H1 (cell line): Measurements from ENCODE around the gene MARK4. TPM values are rescaled to one million over a fixed set of nuclear protein-coding genes. Genes with fewer than 3 reads are reported as not detected.

Experiments used
- CTCF ChIA-PET: fragments of 300-600 bp; sonication (Branson Sonifier 250); formaldehyde crosslinking; loops from one replicate; lab custom pipeline; 2021; ENCODE audit not compliant: partially characterized antibody; lab: Charles Lee
- POLR2A ChIA-PET: fragments of 300-600 bp; sonication (Branson Sonifier 250); formaldehyde crosslinking; loops from one replicate; lab custom pipeline; 2021; ENCODE audit warnings: inconsistent platforms; ENCODE audit not compliant: partially characterized antibody; lab: Charles Lee
- DNase-seq, 2 experiments: peaks; one replicate each; pipeline versions ENCODE4 v3.0.0 to v3.0.0-alpha.2; 2010 to 2022; ENCODE audit warnings: low spot score in 2 of 2, low read depth in 1 of 2, mixed read lengths in 1 of 2
- FAIRE-seq: peaks from 2 replicates; lab custom pipeline; 2011; peaks lifted over from hg19 to GRCh38; lab: Jason Lieb, UNC
- H2AFZ ChIP-seq: 2 replicates; pipeline ENCODE4 v1.8.1; 2012; ENCODE audit warnings: low read length, inconsistent platforms
- H2AK5ac ChIP-seq: 2 replicates; pipeline ENCODE4 v1.6.1; 2013; ENCODE audit warnings: low read depth, low read length
- H2BK120ac ChIP-seq: replicated peaks from 2 replicates; pipeline ENCODE3; 2013; ENCODE audit warnings: low read depth, low read length, inconsistent platforms
- H2BK12ac ChIP-seq: 2 replicates; pipeline ENCODE4 v1.6.1; 2013; ENCODE audit warnings: low read depth, low read length
- H2BK15ac ChIP-seq: 2 replicates; pipeline ENCODE4 v1.6.1; 2013; ENCODE audit warnings: low read length
- H2BK20ac ChIP-seq: 2 replicates; pipeline ENCODE4 v1.6.1; 2013; ENCODE audit warnings: low read length
- H2BK5ac ChIP-seq: 2 replicates; pipeline ENCODE4 v1.6.1; 2013; ENCODE audit warnings: low read depth, low read length
- H3K14ac ChIP-seq: 2 replicates; pipeline ENCODE4 v1.6.1; 2013; ENCODE audit warnings: inconsistent platforms; ENCODE audit not compliant: insufficient read length
- H3K18ac ChIP-seq: 2 replicates; pipeline ENCODE4 v1.6.1; 2013; ENCODE audit warnings: low read length; ENCODE audit errors: extremely low read depth
- H3K23ac ChIP-seq: 2 replicates; pipeline ENCODE4 v1.6.1; 2013; ENCODE audit warnings: inconsistent platforms; ENCODE audit not compliant: insufficient read length
- H3K23me2 ChIP-seq: 2 replicates; pipeline ENCODE4 v1.6.1; 2013; ENCODE audit warnings: low read depth, low read length
- H3K27ac ChIP-seq: 2 replicates; pipeline ENCODE4 v1.6.1; 2011; ENCODE audit warnings: low read depth, low read length, inconsistent platforms
- H3K27me3 ChIP-seq, 4 experiments: replicated peaks in 1 of 4; 1 replicate in 1 of 4; 2 replicates in 3 of 4; pipeline versions ENCODE4 v1.6.1 to v1.8.1; 2011 to 2013; ENCODE audit warnings: low read length in 3 of 4, mild to moderate bottlenecking in 3 of 4, inconsistent platforms in 2 of 4, mixed read lengths in 2 of 4, moderate library complexity in 1 of 4; ENCODE audit not compliant: control insufficient read depth in 3 of 4, insufficient read depth in 3 of 4; ENCODE audit errors: extremely low read depth in 1 of 4
- H3K36me3 ChIP-seq, 4 experiments: 2 replicates each; pipeline versions ENCODE4 v1.6.1 to v1.8.1; 2011 to 2013; ENCODE audit warnings: mild to moderate bottlenecking in 4 of 4, low read length in 3 of 4, moderate library complexity in 2 of 4, control low read depth in 1 of 4, inconsistent platforms in 1 of 4; ENCODE audit not compliant: insufficient read depth in 4 of 4, control insufficient read depth in 2 of 4
- H3K4ac ChIP-seq: replicated peaks from 2 replicates; pipeline ENCODE3; 2013; ENCODE audit warnings: low read length, low read depth, mixed read lengths, inconsistent platforms; ENCODE audit not compliant: insufficient read length
- H3K4me1 ChIP-seq, 4 experiments: replicated peaks in 1 of 4; 1 replicate in 1 of 4; 2 replicates in 3 of 4; pipeline versions ENCODE4 v1.6.1 to v1.8.1; 2011 to 2013; ENCODE audit warnings: low read length in 3 of 4, inconsistent platforms in 2 of 4, mixed read lengths in 1 of 4; ENCODE audit not compliant: insufficient read depth in 4 of 4, control insufficient read depth in 3 of 4
- H3K4me2 ChIP-seq, 2 experiments: 2 replicates each; pipeline versions ENCODE4 v1.6.1 to v1.8.1; 2011 to 2013; ENCODE audit warnings: low read depth in 2 of 2, low read length in 2 of 2, control low read depth in 1 of 2, inconsistent platforms in 1 of 2, mild to moderate bottlenecking in 1 of 2; ENCODE audit not compliant: insufficient read depth in 1 of 2
- H3K4me3 ChIP-seq, 4 experiments: fragments of 200-600, 300-600 bp in 1 of 4; sonication (generic), shearing (Covaris generic), sonication (Bioruptor Twin) in 1 of 4; 2 replicates each; pipeline versions ENCODE4 v1.5.1 to v1.8.1; 2011 to 2016; ENCODE audit warnings: low read length in 4 of 4, low read depth in 3 of 4, control low read depth in 2 of 4, inconsistent platforms in 2 of 4, mild to moderate bottlenecking in 2 of 4, mixed read lengths in 1 of 4, moderate library complexity in 1 of 4; ENCODE audit not compliant: insufficient read depth in 2 of 4; ENCODE audit errors: extremely low read depth in 1 of 4
- H3K56ac ChIP-seq: replicated peaks from 2 replicates; pipeline ENCODE3; 2013; ENCODE audit warnings: low read depth, mild to moderate bottlenecking, mixed read lengths, low read length, inconsistent platforms; ENCODE audit not compliant: insufficient read length
- H3K79me1 ChIP-seq: 2 replicates; pipeline ENCODE4 v1.6.1; 2013; ENCODE audit warnings: low read depth, low read length, control low read depth
- H3K79me2 ChIP-seq, 2 experiments: 2 replicates each; pipeline versions ENCODE4 v1.6.1 to v1.8.1; 2012 to 2013; ENCODE audit warnings: low read length in 2 of 2, mild to moderate bottlenecking in 2 of 2, inconsistent platforms in 1 of 2; ENCODE audit not compliant: insufficient read depth in 2 of 2, control insufficient read depth in 1 of 2
- H3K9ac ChIP-seq, 4 experiments: replicated peaks in 1 of 4; 1 replicate in 1 of 4; 2 replicates in 3 of 4; pipeline versions ENCODE4 v1.6.1 to v1.8.1; 2011 to 2013; ENCODE audit warnings: low read depth in 3 of 4, low read length in 3 of 4, control low read depth in 2 of 4, mild to moderate bottlenecking in 2 of 4, moderate library complexity in 2 of 4, inconsistent platforms in 1 of 4; ENCODE audit errors: extremely low read depth in 1 of 4
- H3K9me3 ChIP-seq, 2 experiments: 2 replicates each; pipeline versions ENCODE4 v1.6.1 to v1.8.1; 2012 to 2013; ENCODE audit warnings: mild to moderate bottlenecking in 2 of 2, moderate library complexity in 2 of 2, control low read depth in 1 of 2, inconsistent platforms in 1 of 2, low read depth in 1 of 2, low read length in 1 of 2, mixed read lengths in 1 of 2; ENCODE audit not compliant: insufficient read depth in 2 of 2
- H4K20me1 ChIP-seq, 2 experiments: replicated peaks in 1 of 2; 2 replicates each; pipeline versions ENCODE3 to v1.8.1; 2011 to 2013; ENCODE audit warnings: inconsistent platforms in 2 of 2, low read length in 2 of 2, mild to moderate bottlenecking in 1 of 2; ENCODE audit not compliant: insufficient read depth in 2 of 2, control insufficient read depth in 1 of 2
- H4K5ac ChIP-seq: 2 replicates; pipeline ENCODE4 v1.6.1; 2013; ENCODE audit warnings: low read length, low read depth, mixed read lengths, inconsistent platforms; ENCODE audit not compliant: insufficient read length
- H4K8ac ChIP-seq: 2 replicates; pipeline ENCODE4 v1.8.0; 2013; ENCODE audit warnings: mild to moderate bottlenecking, moderate library complexity, low read length, inconsistent platforms; ENCODE audit not compliant: insufficient read depth; ENCODE audit errors: extremely low read depth
- H4K91ac ChIP-seq: replicated peaks from 2 replicates; pipeline ENCODE3; 2013; ENCODE audit warnings: low read length, mixed read lengths, inconsistent platforms; ENCODE audit not compliant: insufficient read length
- CBX8 ChIP-seq: fragments of 300-800, 300-1000 bp; sonication (generic); IDR thresholded peaks from 2 replicates; pipeline ENCODE4 v1.7.1; 2016; ENCODE audit warnings: low read depth, low read length, borderline replicate concordance
- YY1 ChIP-seq: IDR thresholded peaks from 2 replicates; pipeline ENCODE4 v1.6.1; 2011; ENCODE audit warnings: low read depth, mild to moderate bottlenecking, low read length
- WGBS, 2 experiments: shearing (Covaris generic) in 1 of 2; methylation state at CpG; one replicate each; pipeline versions ENCODE4 v1.1.6 to v1.1.7; 2013 to 2015; ENCODE audit warnings: low lambda C conversion rate in 2 of 2, mixed read lengths in 2 of 2, inconsistent platforms in 1 of 2, low coverage in 1 of 2, missing lambda C conversion rate in 1 of 2; ENCODE audit not compliant: insufficient replicate concordance in 2 of 2, insufficient coverage in 1 of 2, insufficient read length in 1 of 2; ENCODE audit errors: extremely low coverage in 1 of 2, missing lambda C conversion rate in 1 of 2; 5-methylcytosine and 5-hydroxymethylcytosine counted together
- polyA plus RNA-seq, 7 experiments: library from polyadenylated mRNA; depleted of rRNA in 3 of 7; stranded (reverse) in 5 of 7; unstranded in 2 of 7; fragments of >200 nt in 5 of 7; fragments of 200-250 nt in 2 of 7; gene quantifications; 1 replicate in 5 of 7; 2 replicates in 1 of 7; 4 replicates in 1 of 7; pipeline versions ENCODE4 v1.2.1 to v1.2.3, GENCODE V29; 2011 to 2013; ENCODE audit warnings: missing spikeins in 2 of 7, mixed read lengths in 2 of 7
- total RNA-seq: library from RNA; stranded (reverse); fragmentation: NEBNext Ultra II Directional; extraction: Animal tissue kit (Norgen Biotek cat#: 25700); gene quantifications from 2 replicates; pipeline ENCODE4 v1.2.1, GENCODE V29; 2021

MARK4 gene
- total and polyA plus RNA-seq, 2 of the 8 experiments (the other 6 are each of a cell fraction or from before 2014, with no cell fraction given), result 12.3 to 49.8 TPM

DNA sequence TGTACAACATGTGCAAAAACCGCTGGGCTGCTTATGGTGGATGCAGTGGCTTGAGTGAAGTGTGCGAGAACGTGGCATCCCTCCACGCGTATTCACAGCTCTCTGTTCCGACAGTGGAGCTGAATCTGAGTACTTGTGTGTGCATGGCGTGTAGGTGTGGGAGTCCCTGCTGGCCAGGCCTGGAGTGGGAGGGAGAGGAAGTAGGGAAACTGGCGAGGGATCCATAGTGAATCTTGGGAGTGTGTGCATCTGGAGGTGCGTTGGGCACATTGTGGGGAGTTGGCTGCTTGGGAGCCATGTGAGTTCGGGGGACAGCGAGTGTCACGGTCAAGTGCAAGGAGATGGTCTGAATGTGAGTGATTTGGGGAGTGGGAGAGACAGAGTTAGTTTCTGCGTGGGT, 91.8 kb downstream of the MARK4 start:
- Histone ChIP-seq H3K4me2 (no peak overlapping the region), H2BK12ac (no peak overlapping the region), H3K36me3 (no peaks in the 10 kb centered on the region), H3K9me3 (no peaks in the 10 kb centered on the region), H2BK5ac (no peak overlapping the region; the same call in 1 of the 2 replicates), H3K27me3 (peaks cover 4 to 16% (median 13%) of the 10 kb centered on the region in 4 experiments; a peak in 6 of 7 replicates), H3K23ac (no peak overlapping the region), H2BK120ac (no peak overlapping the region), H3K56ac (no peak overlapping the region), H4K20me1 (peaks cover 3 to 13% of the 10 kb centered on the region in 2 experiments), H4K5ac (no peak overlapping the region), H3K4ac (no peak overlapping the region), H2BK20ac (no peak overlapping the region), H3K27ac (no peak overlapping the region), H3K23me2 (peaks cover 6% of the 10 kb centered on the region; the same call in 1 of the 2 replicates), H3K79me2 (no peaks in the 10 kb centered on the region), H4K91ac (no peak overlapping the region), H3K79me1 (no peaks in the 10 kb centered on the region), H2BK15ac (no peak overlapping the region), H3K14ac (no peak overlapping the region), H3K4me1 (peaks cover 0 to 6% (median 0%) of the 10 kb centered on the region in 4 experiments; a peak in 5 of 7 replicates), H3K9ac (no peak overlapping the region), H3K4me3 (no peak overlapping the region), H2AFZ (no peak overlapping the region), H4K8ac (no peak overlapping the region), H2AK5ac (no peak overlapping the region; the same call in 1 of the 2 replicates), H3K18ac (no peak overlapping the region)
- WGBS, 2 experiments, result 82% methylated on average over 13 of the region's 13 CpGs; no CpG with 5 or more reads in 1 of the 2 experiments
- FAIRE-seq, result no peak
- TF ChIP-seq YY1 (no peak), CBX8 (no peak)
- no peak for DNase-seq
- ChIA-PET CTCF (no interaction called here), POLR2A (interaction anchor here (1.4 to 1.7 kb wide), 2 partner anchors 20 to 30 kb away, joined by 3 to 4 read pairs; no protein-coding TSS in a partner anchor)
